ENCODE measurements around the gene RBM44.

- no peak for TF ChIP-seq POLR2A (IDR thresholded peaks at IDR 0.05; ENCODE audit: extremely low read depth, insufficient read length)
- TF ChIP-seq CTCF (IDR thresholded peaks at IDR 0.05; ENCODE audit: low read depth, low read length) = no peak
- no peak for TF ChIP-seq MAX (IDR thresholded peaks at IDR 0.05; ENCODE audit: low read depth, low read length)
- TF ChIP-seq MYC (IDR thresholded peaks at IDR 0.05; ENCODE audit: low read depth, low read length) = no peak
Observed at GRCh38 chr2:237857791-237858190, 59.2 kb downstream of the RBM44 start.

Measured in NB4 (cell line).